H9 (cell line): Measurements from ENCODE around the gene LGR5. TPM values are rescaled to one million over a fixed set of nuclear protein-coding genes. Genes with fewer than 3 reads are reported as not detected.

ENCODE experiments used
- DNase-seq: peaks from one replicate; pipeline ENCODE4 v3.0.0-alpha.2; 2017
- H2AFZ ChIP-seq: one replicate; pipeline ENCODE4 v1.6.1; 2013; ENCODE audit warnings: mild to moderate bottlenecking, low read length, control low read depth, moderate library complexity
- H2AK5ac ChIP-seq: 2 replicates; pipeline ENCODE4 v1.6.1; 2013; ENCODE audit warnings: low read length, control low read depth, mixed read lengths; ENCODE audit not compliant: insufficient read length
- H2BK120ac ChIP-seq: one replicate; pipeline ENCODE4 v1.6.1; 2013; ENCODE audit warnings: low read depth, mild to moderate bottlenecking, low read length, control low read depth, inconsistent platforms; ENCODE audit not compliant: poor library complexity, severe bottlenecking
- H2BK12ac ChIP-seq: 2 replicates; pipeline ENCODE4 v1.6.1; 2013; ENCODE audit warnings: low read length, control low read depth, mixed read lengths, low read depth; ENCODE audit not compliant: insufficient read length
- H2BK15ac ChIP-seq: 2 replicates; pipeline ENCODE4 v1.6.1; 2013; ENCODE audit warnings: low read depth, low read length, control low read depth
- H2BK20ac ChIP-seq: one replicate; pipeline ENCODE4 v1.6.1; 2013; ENCODE audit warnings: low read depth, mild to moderate bottlenecking, low read length, control low read depth, inconsistent platforms; ENCODE audit not compliant: poor library complexity, severe bottlenecking
- H2BK5ac ChIP-seq: 2 replicates; pipeline ENCODE4 v1.6.1; 2013; ENCODE audit warnings: low read length, control low read depth, mixed read lengths; ENCODE audit not compliant: insufficient read length
- H3K14ac ChIP-seq: 2 replicates; pipeline ENCODE4 v1.6.1; 2013; ENCODE audit warnings: low read length, control low read depth; ENCODE audit not compliant: insufficient read depth
- H3K18ac ChIP-seq: 2 replicates; pipeline ENCODE4 v1.6.1; 2013; ENCODE audit warnings: low read depth, mild to moderate bottlenecking, mixed read lengths, low read length, control low read depth; ENCODE audit not compliant: insufficient read length
- H3K23ac ChIP-seq: 2 replicates; pipeline ENCODE4 v1.6.1; 2013; ENCODE audit warnings: low read length, control low read depth, mixed read lengths, low read depth; ENCODE audit not compliant: insufficient read length
- H3K23me2 ChIP-seq: 2 replicates; pipeline ENCODE4 v1.6.1; 2013; ENCODE audit warnings: low read depth, mild to moderate bottlenecking, mixed read lengths, low read length, control low read depth; ENCODE audit not compliant: insufficient read length, poor library complexity, severe bottlenecking
- H3K27ac ChIP-seq: 2 replicates; pipeline ENCODE4 v1.5.1; 2013; ENCODE audit warnings: low read length, control low read depth, mixed read lengths, low read depth; ENCODE audit not compliant: insufficient read length
- H3K27me3 ChIP-seq: 2 replicates; pipeline ENCODE4 v1.6.1; 2013; ENCODE audit warnings: low read length, control low read depth, inconsistent platforms; ENCODE audit not compliant: insufficient read depth
- H3K4ac ChIP-seq: 2 replicates; pipeline ENCODE4 v1.6.1; 2013; ENCODE audit warnings: low read depth, mild to moderate bottlenecking, control low read depth, inconsistent platforms, low read length, moderate library complexity
- H3K4me1 ChIP-seq: 2 replicates; pipeline ENCODE4 v1.6.1; 2013; ENCODE audit warnings: low read length, control low read depth, inconsistent platforms; ENCODE audit not compliant: insufficient read depth
- H3K4me2 ChIP-seq: 2 replicates; pipeline ENCODE4 v1.6.1; 2013; ENCODE audit warnings: low read length, control low read depth, mixed read lengths; ENCODE audit not compliant: insufficient read length, insufficient read depth
- H3K56ac ChIP-seq: 2 replicates; pipeline ENCODE4 v1.6.1; 2013; ENCODE audit warnings: low read depth, mild to moderate bottlenecking, mixed read lengths, low read length, control low read depth; ENCODE audit not compliant: insufficient read length
- H3K79me1 ChIP-seq: 2 replicates; pipeline ENCODE4 v1.6.1; 2013; ENCODE audit warnings: low read depth, mild to moderate bottlenecking, moderate library complexity, low read length, control low read depth, inconsistent platforms; ENCODE audit not compliant: insufficient read depth, poor library complexity, severe bottlenecking
- H3K79me2 ChIP-seq: 2 replicates; pipeline ENCODE4 v1.6.1; 2013; ENCODE audit warnings: low read length, control low read depth, inconsistent platforms; ENCODE audit not compliant: insufficient read depth
- H3K9ac ChIP-seq: 2 replicates; pipeline ENCODE4 v1.6.1; 2013; ENCODE audit warnings: low read length, control low read depth, mixed read lengths; ENCODE audit not compliant: insufficient read length; ENCODE audit errors: extremely low read depth
- H3K9me3 ChIP-seq: one replicate; pipeline ENCODE4 v1.6.1; 2013; ENCODE audit warnings: low read depth, low read length, inconsistent platforms; ENCODE audit not compliant: control insufficient read depth
- H3T11ph ChIP-seq: one replicate; pipeline ENCODE4 v1.6.1; 2013; ENCODE audit warnings: mild to moderate bottlenecking, low read length, control low read depth, inconsistent platforms
- H4K20me1 ChIP-seq: one replicate; pipeline ENCODE4 v1.6.1; 2013; ENCODE audit not compliant: control insufficient read depth, insufficient read length, insufficient read depth
- H4K5ac ChIP-seq: 2 replicates; pipeline ENCODE4 v1.6.1; 2013; ENCODE audit warnings: low read depth, mild to moderate bottlenecking, mixed read lengths, low read length, control low read depth; ENCODE audit not compliant: insufficient read length
- H4K8ac ChIP-seq: replicated peaks from 2 replicates; pipeline ENCODE4 v1.6.1; 2013; ENCODE audit warnings: low read length, control low read depth, mixed read lengths, low read depth; ENCODE audit not compliant: insufficient read length
- H4K91ac ChIP-seq: 2 replicates; pipeline ENCODE4 v1.6.1; 2013; ENCODE audit warnings: low read depth, mild to moderate bottlenecking, moderate library complexity, mixed read lengths, low read length, control low read depth; ENCODE audit not compliant: insufficient read length
- H3K27ac Mint-ChIP-seq, 3 experiments: 2 replicates in 2 of 3; 3 replicates in 1 of 3; pipeline ENCODE4 v1.8.0; 2020 to 2021; ENCODE audit warnings: mixed read lengths in 3 of 3, mild to moderate bottlenecking in 1 of 3, moderate library complexity in 1 of 3
- H3K27me3 Mint-ChIP-seq: 2 replicates; pipeline ENCODE4 v1.8.0; 2021; ENCODE audit warnings: low read depth, mild to moderate bottlenecking, moderate library complexity, mixed read lengths
- H3K36me3 Mint-ChIP-seq, 3 experiments: 2 replicates in 2 of 3; 3 replicates in 1 of 3; pipeline ENCODE4 v1.8.0; 2020 to 2021; ENCODE audit warnings: low read depth in 3 of 3, mixed read lengths in 3 of 3; ENCODE audit not compliant: insufficient read depth in 1 of 3
- H3K4me1 Mint-ChIP-seq, 2 experiments: 2 replicates each; pipeline ENCODE4 v1.8.0; 2020; ENCODE audit warnings: mixed read lengths in 2 of 2
- H3K4me3 Mint-ChIP-seq, 2 experiments: 2 replicates in 1 of 2; 3 replicates in 1 of 2; pipeline ENCODE4 v1.8.0; 2020 to 2021; ENCODE audit warnings: mild to moderate bottlenecking in 2 of 2, mixed read lengths in 2 of 2, moderate library complexity in 1 of 2
- H3K9me3 Mint-ChIP-seq, 2 experiments: 2 replicates in 1 of 2; 3 replicates in 1 of 2; pipeline ENCODE4 v1.8.0; 2020; ENCODE audit warnings: mild to moderate bottlenecking in 2 of 2, mixed read lengths in 2 of 2, moderate library complexity in 1 of 2
- WGBS: extraction: QIAGEN DNeasy Blood & Tissue Kit; methylation state at CpG from one replicate; pipeline ENCODE4 v1.1.7; 2013; ENCODE audit warnings: missing lambda C conversion rate, low lambda C conversion rate, mixed read lengths; ENCODE audit not compliant: insufficient read length; ENCODE audit errors: extremely low coverage; 5-methylcytosine and 5-hydroxymethylcytosine counted together
- total RNA-seq: library from RNA; stranded (reverse); gene quantifications from 2 replicates; pipeline ENCODE4 v1.2.1, GENCODE V29; 2021
- TF ChIP-seq, protein P1 (sequence below): fragments of 200-600 bp; sonication (generic); conservative IDR thresholded peaks from 3 replicates; pipeline ENCODE4 v1.8.0; 2021; ENCODE audit warnings: antibody characterized with exemption, mild to moderate bottlenecking

LGR5 gene
- total RNA-seq, 1 experiment from 2014 or later, result 0.09 TPM

DNA sequence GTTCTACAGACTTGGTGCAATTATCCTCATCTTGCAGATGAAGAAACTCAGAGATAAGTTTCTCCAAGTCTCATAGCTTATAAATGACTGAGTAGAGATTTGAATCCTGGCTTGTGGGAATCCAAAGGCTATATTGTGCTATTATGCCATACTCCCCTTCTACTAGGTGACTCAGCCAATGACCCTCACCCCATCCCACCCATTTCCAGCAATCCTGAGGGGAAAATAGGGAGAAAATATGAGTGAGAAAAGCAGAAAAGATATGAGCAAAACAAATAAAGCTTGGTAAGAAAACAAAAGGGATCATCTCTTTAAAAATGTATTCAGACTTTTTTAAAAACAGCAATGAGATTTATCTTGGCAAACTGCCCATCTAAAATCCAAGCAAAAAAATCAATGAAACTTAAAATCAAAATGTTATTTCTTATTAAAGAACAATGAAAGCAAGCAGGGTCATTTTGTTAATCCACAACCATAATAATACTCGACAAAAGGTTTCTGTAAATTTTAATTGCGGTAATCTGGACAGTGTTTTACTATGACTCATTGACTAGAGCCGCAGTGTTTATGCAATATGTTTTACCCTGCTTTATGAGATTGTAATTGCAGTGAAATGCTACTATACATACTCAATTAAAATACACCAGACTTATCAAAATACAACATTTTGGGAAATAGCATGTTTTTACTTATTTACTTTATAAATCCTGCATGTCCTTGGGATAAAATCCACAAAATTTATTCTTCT is 13.1 kb upstream of the LGR5 start:
- no peak overlapping the region for H3K14ac ChIP-seq
- Mint-ChIP-seq H3K4me3 (no peak overlapping the region), H3K27ac (no peak overlapping the region), H3K27me3 (peaks cover 3% of the 10 kb centered on the region), H3K36me3 (no peaks in the 10 kb centered on the region), H3K9me3 (no peaks in the 10 kb centered on the region), H3K4me1 (peaks cover 0 to 2% of the 10 kb centered on the region in 2 experiments; a peak in 1 of 4 replicates)
- no peak overlapping the region for H3K23ac ChIP-seq
- H3K9ac ChIP-seq, result no peak overlapping the region
- no peak overlapping the region for H3K4ac ChIP-seq
- H3K4me1 ChIP-seq, result no peaks in the 10 kb centered on the region
- H2AFZ ChIP-seq, result no peak overlapping the region
- no peak overlapping the region for H3T11ph ChIP-seq
- no peak overlapping the region for H4K5ac ChIP-seq
- no peak overlapping the region for H3K18ac ChIP-seq
- H2BK12ac ChIP-seq, result no peak overlapping the region
- no peaks in the 10 kb centered on the region for H4K20me1 ChIP-seq
- H3K79me2 ChIP-seq, result no peaks in the 10 kb centered on the region
- H3K56ac ChIP-seq, result no peak overlapping the region
- no peak overlapping the region for H2BK5ac ChIP-seq
- H3K9me3 ChIP-seq, result no peaks in the 10 kb centered on the region
- H2BK120ac ChIP-seq, result no peak overlapping the region
- H3K79me1 ChIP-seq, result no peaks in the 10 kb centered on the region
- H3K27ac ChIP-seq, result no peak overlapping the region
- no peak overlapping the region for H2BK15ac ChIP-seq
- DNase-seq, result no peak
- no peak overlapping the region for H2BK20ac ChIP-seq
- H3K23me2 ChIP-seq, result no peaks in the 10 kb centered on the region
- H3K4me2 ChIP-seq, result no peak overlapping the region
- H2AK5ac ChIP-seq, result no peak overlapping the region
- H4K8ac ChIP-seq, result no peak overlapping the region
- no peak overlapping the region for H4K91ac ChIP-seq
- TF ChIP-seq, protein P1, sequence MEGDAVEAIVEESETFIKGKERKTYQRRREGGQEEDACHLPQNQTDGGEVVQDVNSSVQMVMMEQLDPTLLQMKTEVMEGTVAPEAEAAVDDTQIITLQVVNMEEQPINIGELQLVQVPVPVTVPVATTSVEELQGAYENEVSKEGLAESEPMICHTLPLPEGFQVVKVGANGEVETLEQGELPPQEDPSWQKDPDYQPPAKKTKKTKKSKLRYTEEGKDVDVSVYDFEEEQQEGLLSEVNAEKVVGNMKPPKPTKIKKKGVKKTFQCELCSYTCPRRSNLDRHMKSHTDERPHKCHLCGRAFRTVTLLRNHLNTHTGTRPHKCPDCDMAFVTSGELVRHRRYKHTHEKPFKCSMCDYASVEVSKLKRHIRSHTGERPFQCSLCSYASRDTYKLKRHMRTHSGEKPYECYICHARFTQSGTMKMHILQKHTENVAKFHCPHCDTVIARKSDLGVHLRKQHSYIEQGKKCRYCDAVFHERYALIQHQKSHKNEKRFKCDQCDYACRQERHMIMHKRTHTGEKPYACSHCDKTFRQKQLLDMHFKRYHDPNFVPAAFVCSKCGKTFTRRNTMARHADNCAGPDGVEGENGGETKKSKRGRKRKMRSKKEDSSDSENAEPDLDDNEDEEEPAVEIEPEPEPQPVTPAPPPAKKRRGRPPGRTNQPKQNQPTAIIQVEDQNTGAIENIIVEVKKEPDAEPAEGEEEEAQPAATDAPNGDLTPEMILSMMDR, result no peak
- no CpG with 5 or more reads among the region's 3 CpGs for WGBS
- no peaks in the 10 kb centered on the region for H3K27me3 ChIP-seq
